H9 (cell line): ENCODE measurements around the gene TENT5A. TPM values are rescaled to one million over a fixed set of nuclear protein-coding genes. Genes with fewer than 3 reads are reported as not detected.

Experiments used
- DNase-seq: peaks from one replicate; pipeline ENCODE4 v3.0.0-alpha.2; 2017
- H2AFZ ChIP-seq: one replicate; pipeline ENCODE4 v1.6.1; 2013; ENCODE audit warnings: mild to moderate bottlenecking, low read length, control low read depth, moderate library complexity
- H2AK5ac ChIP-seq: 2 replicates; pipeline ENCODE4 v1.6.1; 2013; ENCODE audit warnings: low read length, control low read depth, mixed read lengths; ENCODE audit not compliant: insufficient read length
- H2BK120ac ChIP-seq: one replicate; pipeline ENCODE4 v1.6.1; 2013; ENCODE audit warnings: low read depth, mild to moderate bottlenecking, low read length, control low read depth, inconsistent platforms; ENCODE audit not compliant: poor library complexity, severe bottlenecking
- H2BK12ac ChIP-seq: 2 replicates; pipeline ENCODE4 v1.6.1; 2013; ENCODE audit warnings: low read length, control low read depth, mixed read lengths, low read depth; ENCODE audit not compliant: insufficient read length
- H2BK15ac ChIP-seq: 2 replicates; pipeline ENCODE4 v1.6.1; 2013; ENCODE audit warnings: low read depth, low read length, control low read depth
- H2BK20ac ChIP-seq: one replicate; pipeline ENCODE4 v1.6.1; 2013; ENCODE audit warnings: low read depth, mild to moderate bottlenecking, low read length, control low read depth, inconsistent platforms; ENCODE audit not compliant: poor library complexity, severe bottlenecking
- H2BK5ac ChIP-seq: 2 replicates; pipeline ENCODE4 v1.6.1; 2013; ENCODE audit warnings: low read length, control low read depth, mixed read lengths; ENCODE audit not compliant: insufficient read length
- H3K14ac ChIP-seq: 2 replicates; pipeline ENCODE4 v1.6.1; 2013; ENCODE audit warnings: low read length, control low read depth; ENCODE audit not compliant: insufficient read depth
- H3K18ac ChIP-seq: 2 replicates; pipeline ENCODE4 v1.6.1; 2013; ENCODE audit warnings: low read depth, mild to moderate bottlenecking, mixed read lengths, low read length, control low read depth; ENCODE audit not compliant: insufficient read length
- H3K23ac ChIP-seq: 2 replicates; pipeline ENCODE4 v1.6.1; 2013; ENCODE audit warnings: low read length, control low read depth, mixed read lengths, low read depth; ENCODE audit not compliant: insufficient read length
- H3K23me2 ChIP-seq: 2 replicates; pipeline ENCODE4 v1.6.1; 2013; ENCODE audit warnings: low read depth, mild to moderate bottlenecking, mixed read lengths, low read length, control low read depth; ENCODE audit not compliant: insufficient read length, poor library complexity, severe bottlenecking
- H3K27ac ChIP-seq: 2 replicates; pipeline ENCODE4 v1.5.1; 2013; ENCODE audit warnings: low read length, control low read depth, mixed read lengths, low read depth; ENCODE audit not compliant: insufficient read length
- H3K27me3 ChIP-seq: 2 replicates; pipeline ENCODE4 v1.6.1; 2013; ENCODE audit warnings: low read length, control low read depth, inconsistent platforms; ENCODE audit not compliant: insufficient read depth
- H3K4ac ChIP-seq: 2 replicates; pipeline ENCODE4 v1.6.1; 2013; ENCODE audit warnings: low read depth, mild to moderate bottlenecking, control low read depth, inconsistent platforms, low read length, moderate library complexity
- H3K4me1 ChIP-seq: 2 replicates; pipeline ENCODE4 v1.6.1; 2013; ENCODE audit warnings: low read length, control low read depth, inconsistent platforms; ENCODE audit not compliant: insufficient read depth
- H3K4me2 ChIP-seq: 2 replicates; pipeline ENCODE4 v1.6.1; 2013; ENCODE audit warnings: low read length, control low read depth, mixed read lengths; ENCODE audit not compliant: insufficient read length, insufficient read depth
- H3K56ac ChIP-seq: 2 replicates; pipeline ENCODE4 v1.6.1; 2013; ENCODE audit warnings: low read depth, mild to moderate bottlenecking, mixed read lengths, low read length, control low read depth; ENCODE audit not compliant: insufficient read length
- H3K79me1 ChIP-seq: 2 replicates; pipeline ENCODE4 v1.6.1; 2013; ENCODE audit warnings: low read depth, mild to moderate bottlenecking, moderate library complexity, low read length, control low read depth, inconsistent platforms; ENCODE audit not compliant: insufficient read depth, poor library complexity, severe bottlenecking
- H3K79me2 ChIP-seq: 2 replicates; pipeline ENCODE4 v1.6.1; 2013; ENCODE audit warnings: low read length, control low read depth, inconsistent platforms; ENCODE audit not compliant: insufficient read depth
- H3K9ac ChIP-seq: 2 replicates; pipeline ENCODE4 v1.6.1; 2013; ENCODE audit warnings: low read length, control low read depth, mixed read lengths; ENCODE audit not compliant: insufficient read length; ENCODE audit errors: extremely low read depth
- H3K9me3 ChIP-seq: one replicate; pipeline ENCODE4 v1.6.1; 2013; ENCODE audit warnings: low read depth, low read length, inconsistent platforms; ENCODE audit not compliant: control insufficient read depth
- H3T11ph ChIP-seq: one replicate; pipeline ENCODE4 v1.6.1; 2013; ENCODE audit warnings: mild to moderate bottlenecking, low read length, control low read depth, inconsistent platforms
- H4K20me1 ChIP-seq: one replicate; pipeline ENCODE4 v1.6.1; 2013; ENCODE audit not compliant: control insufficient read depth, insufficient read length, insufficient read depth
- H4K5ac ChIP-seq: 2 replicates; pipeline ENCODE4 v1.6.1; 2013; ENCODE audit warnings: low read depth, mild to moderate bottlenecking, mixed read lengths, low read length, control low read depth; ENCODE audit not compliant: insufficient read length
- H4K8ac ChIP-seq: replicated peaks from 2 replicates; pipeline ENCODE4 v1.6.1; 2013; ENCODE audit warnings: low read length, control low read depth, mixed read lengths, low read depth; ENCODE audit not compliant: insufficient read length
- H4K91ac ChIP-seq: 2 replicates; pipeline ENCODE4 v1.6.1; 2013; ENCODE audit warnings: low read depth, mild to moderate bottlenecking, moderate library complexity, mixed read lengths, low read length, control low read depth; ENCODE audit not compliant: insufficient read length
- H3K27ac Mint-ChIP-seq, 3 experiments: 2 replicates in 2 of 3; 3 replicates in 1 of 3; pipeline ENCODE4 v1.8.0; 2020 to 2021; ENCODE audit warnings: mixed read lengths in 3 of 3, mild to moderate bottlenecking in 1 of 3, moderate library complexity in 1 of 3
- H3K27me3 Mint-ChIP-seq: 2 replicates; pipeline ENCODE4 v1.8.0; 2021; ENCODE audit warnings: low read depth, mild to moderate bottlenecking, moderate library complexity, mixed read lengths
- H3K36me3 Mint-ChIP-seq, 3 experiments: 2 replicates in 2 of 3; 3 replicates in 1 of 3; pipeline ENCODE4 v1.8.0; 2020 to 2021; ENCODE audit warnings: low read depth in 3 of 3, mixed read lengths in 3 of 3; ENCODE audit not compliant: insufficient read depth in 1 of 3
- H3K4me1 Mint-ChIP-seq, 2 experiments: 2 replicates each; pipeline ENCODE4 v1.8.0; 2020; ENCODE audit warnings: mixed read lengths in 2 of 2
- H3K4me3 Mint-ChIP-seq, 2 experiments: 2 replicates in 1 of 2; 3 replicates in 1 of 2; pipeline ENCODE4 v1.8.0; 2020 to 2021; ENCODE audit warnings: mild to moderate bottlenecking in 2 of 2, mixed read lengths in 2 of 2, moderate library complexity in 1 of 2
- H3K9me3 Mint-ChIP-seq, 2 experiments: 2 replicates in 1 of 2; 3 replicates in 1 of 2; pipeline ENCODE4 v1.8.0; 2020; ENCODE audit warnings: mild to moderate bottlenecking in 2 of 2, mixed read lengths in 2 of 2, moderate library complexity in 1 of 2
- CTCF ChIP-seq: fragments of 200-600 bp; sonication (generic); conservative IDR thresholded peaks from 3 replicates; pipeline ENCODE4 v1.8.0; 2021; ENCODE audit warnings: antibody characterized with exemption, mild to moderate bottlenecking
- WGBS: extraction: QIAGEN DNeasy Blood & Tissue Kit; methylation state at CpG from one replicate; pipeline ENCODE4 v1.1.7; 2013; ENCODE audit warnings: missing lambda C conversion rate, low lambda C conversion rate, mixed read lengths; ENCODE audit not compliant: insufficient read length; ENCODE audit errors: extremely low coverage; 5-methylcytosine and 5-hydroxymethylcytosine counted together
- total RNA-seq: library from RNA; stranded (reverse); gene quantifications from 2 replicates; pipeline ENCODE4 v1.2.1, GENCODE V29; 2021

Gene TENT5A
- total RNA-seq, 1 experiment from 2014 or later, result 1.4 TPM

- Histone ChIP-seq H3K4me1 (no peaks in the 10 kb centered on the region), H2BK120ac (no peak overlapping the region), H3K27me3 (peaks cover 7% of the 10 kb centered on the region; the same call in 1 of the 2 replicates), H3K9me3 (no peaks in the 10 kb centered on the region), H4K5ac (no peak overlapping the region), H2BK20ac (no peak overlapping the region), H3K4ac (no peak overlapping the region), H3K79me1 (no peaks in the 10 kb centered on the region), H3K14ac (peak overlapping the region; percentile 33), H3K4me2 (peak overlapping the region; percentile 70), H2BK12ac (no peak overlapping the region), H3K23ac (no peak overlapping the region), H3K9ac (peak overlapping the region; percentile 15), H3K23me2 (peaks cover 12% of the 10 kb centered on the region), H3T11ph (no peak overlapping the region), H4K8ac (no peak overlapping the region), H4K91ac (no peak overlapping the region), H3K79me2 (no peaks in the 10 kb centered on the region), H2BK15ac (no peak overlapping the region), H2AK5ac (no peak overlapping the region), H3K56ac (no peak overlapping the region), H2AFZ (peak overlapping the region; percentile 60), H2BK5ac (no peak overlapping the region), H3K27ac (no peak overlapping the region), H4K20me1 (no peaks in the 10 kb centered on the region), H3K18ac (peak overlapping the region; percentile 3)
- peaks cover 21 to 23% of the 10 kb centered on the region in 2 experiments for H3K4me1 Mint-ChIP-seq
- H3K4me3 Mint-ChIP-seq, result peak overlapping the region; percentile 90 to 91
- peaks cover 0 to 2% of the 10 kb centered on the region in 2 experiments; a peak in 1 of 5 replicates for H3K9me3 Mint-ChIP-seq
- peaks cover 0 to 3% (median 0%) of the 10 kb centered on the region in 3 experiments; a peak in 2 of 7 replicates for H3K36me3 Mint-ChIP-seq
- H3K27me3 Mint-ChIP-seq, result peaks cover 43% of the 10 kb centered on the region
- DNase-seq, result peak; percentile 39
- no peak for TF ChIP-seq CTCF
- WGBS, result no CpG with 5 or more reads among the region's 65 CpGs
- no peak overlapping the region for H3K27ac Mint-ChIP-seq
Measured at GRCh38 chr6:81751388-81752083, 945 bp downstream of the TENT5A start.
